Activated CD8-positive, alpha-beta memory T cell treated with anti-CD3 and anti-CD28 coated beads for 4 hours (primary cell): ENCODE measurements around the gene GSAP.
A peak's percentile ranks its signal among the peaks of the same experiment; 100 is the strongest.
"Not testable (repeated sequence)": the region's sequence is repeated elsewhere in the genome, so short reads cannot be mapped to it uniquely, and the experiment has no call there.

Experiments used
- DNase-seq, 2 donors: peaks; one replicate each; pipeline ENCODE4 v3.0.0-alpha.2; 2020; ENCODE audit warnings: low read depth in 2 of 2

GSAP gene

DNA sequence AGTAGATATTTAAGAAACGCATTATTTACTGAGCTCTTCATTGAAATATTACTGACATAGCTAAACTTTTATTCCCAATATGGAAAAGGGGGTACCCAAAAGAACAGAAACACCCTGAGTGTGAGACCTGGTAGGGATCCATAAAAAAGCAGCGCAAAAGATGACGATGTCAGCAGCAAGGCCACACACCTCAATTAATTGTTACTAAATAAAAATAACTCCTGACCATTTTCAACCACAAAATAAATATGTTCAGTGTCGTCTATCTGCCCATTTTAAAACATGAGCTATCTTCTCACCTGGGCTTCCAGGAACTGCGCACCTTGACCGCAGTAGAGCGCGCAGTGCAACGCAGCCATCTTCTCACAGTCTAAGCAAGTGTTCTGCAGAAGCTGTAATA lies 61.2 kb downstream of the GSAP start:
- DNase-seq = no peak

DNA sequence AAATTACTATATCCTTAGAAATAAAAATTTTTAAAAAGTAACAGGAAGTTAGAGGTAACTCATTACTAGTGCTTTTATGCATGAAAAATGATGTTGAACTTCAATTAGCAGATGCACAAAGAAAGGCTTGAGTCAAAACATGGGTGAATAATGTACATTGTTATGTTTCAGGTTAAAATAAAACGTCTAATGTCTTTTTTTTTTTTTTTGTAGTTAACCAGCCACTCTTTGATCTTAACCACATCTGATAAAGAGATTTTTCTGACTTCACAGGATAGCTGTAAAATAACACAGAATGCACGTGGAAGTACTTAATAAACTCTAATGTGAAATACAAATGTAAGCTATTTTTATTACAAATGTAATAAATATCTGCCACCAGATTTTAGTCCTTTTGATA lies 61.7 kb downstream of the GSAP start:
- no peak for DNase-seq

GRCh38 chr7:77353911-77354310 lies 62.2 kb downstream of the GSAP start:
- no peak for DNase-seq

GRCh38 chr7:77353407-77353721 lies 62.8 kb downstream of the GSAP start:
- DNase-seq = no peak

DNA sequence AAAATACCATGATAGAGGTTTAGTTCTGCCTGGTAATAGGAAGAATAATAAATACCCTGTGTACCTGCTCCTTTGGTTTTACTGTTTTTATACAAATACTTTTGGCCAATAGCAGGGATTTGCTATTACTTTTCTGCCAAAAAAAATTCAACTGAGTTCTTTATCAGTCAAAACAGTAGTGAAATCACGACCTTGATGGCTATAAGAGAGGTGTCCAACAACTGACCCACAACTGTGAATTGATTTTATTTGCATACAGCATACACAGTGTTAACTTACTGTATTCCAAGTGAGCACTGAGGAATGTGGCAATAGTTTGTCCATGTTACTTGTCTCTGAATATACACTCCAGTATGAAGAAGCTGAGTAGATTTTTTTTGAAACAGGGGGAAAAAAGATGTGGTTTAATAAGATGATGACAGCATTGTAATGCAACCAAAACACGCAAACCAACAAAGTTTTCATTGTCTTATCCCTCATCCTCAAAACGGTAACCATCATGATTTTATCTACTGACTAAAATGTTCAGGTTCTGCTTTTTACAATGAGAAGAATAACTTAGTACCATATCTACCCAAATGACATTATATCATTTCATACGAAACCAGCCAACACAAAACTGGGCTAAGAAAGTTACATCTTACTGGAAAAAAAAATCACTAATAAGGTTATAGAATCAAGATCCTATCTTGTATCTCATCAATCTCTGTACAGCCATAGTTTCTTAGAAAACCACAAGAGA lies 63.3 kb downstream of the GSAP start:
- no peak for DNase-seq

- DNase-seq = peak; percentile 20 to 35
Observed at GRCh38 chr7:77351539-77352004, 64.6 kb downstream of the GSAP start.

- DNase-seq = no peak
Observed at GRCh38 chr7:77349141-77349540, 67.0 kb downstream of the GSAP start.

- no peak for DNase-seq
Observed at GRCh38 chr7:77348371-77348813, 67.8 kb downstream of the GSAP start.

DNA sequence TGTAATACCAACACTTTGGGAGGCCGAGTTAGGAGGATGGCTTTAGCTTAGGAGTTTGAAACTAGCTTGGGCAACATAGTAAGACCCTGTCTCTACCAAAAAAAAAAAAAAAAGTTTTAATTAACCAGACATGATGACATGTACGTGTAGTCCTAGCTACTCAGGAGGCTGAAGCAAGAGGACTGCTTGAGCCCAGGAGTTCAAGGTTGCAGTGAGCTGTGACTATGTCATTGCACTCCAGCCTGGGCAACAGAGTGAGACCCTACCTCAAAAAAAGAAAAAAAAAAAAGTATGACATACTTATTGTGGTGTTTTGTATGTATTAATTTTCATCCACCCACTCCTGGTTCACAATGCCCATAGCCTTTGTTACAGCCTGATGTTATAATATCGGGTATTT lies 69.7 kb downstream of the GSAP start:
- no peak for DNase-seq

GRCh38 chr7:77345426-77345825 lies 70.7 kb downstream of the GSAP start:
- not testable (repeated sequence) for DNase-seq

DNA sequence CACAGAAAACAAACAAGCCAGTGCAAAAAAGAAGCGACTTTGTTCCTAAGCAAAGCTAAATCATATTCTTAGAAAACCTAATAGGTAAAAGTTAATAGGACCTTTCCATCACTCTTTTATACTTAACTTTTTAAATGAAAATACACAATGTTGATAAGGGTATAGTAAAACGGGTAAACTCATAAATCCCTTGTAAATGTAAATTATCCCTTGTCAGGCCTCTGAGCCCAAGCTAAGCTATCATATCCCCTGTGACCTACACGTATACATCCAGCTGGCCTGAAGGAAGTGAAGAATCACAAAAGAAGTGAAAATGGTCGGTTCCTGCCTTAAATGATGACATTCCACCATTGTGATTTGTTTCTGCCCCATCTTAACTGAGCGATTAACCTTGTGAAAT lies 76.4 kb downstream of the GSAP start:
- no peak for DNase-seq

DNA sequence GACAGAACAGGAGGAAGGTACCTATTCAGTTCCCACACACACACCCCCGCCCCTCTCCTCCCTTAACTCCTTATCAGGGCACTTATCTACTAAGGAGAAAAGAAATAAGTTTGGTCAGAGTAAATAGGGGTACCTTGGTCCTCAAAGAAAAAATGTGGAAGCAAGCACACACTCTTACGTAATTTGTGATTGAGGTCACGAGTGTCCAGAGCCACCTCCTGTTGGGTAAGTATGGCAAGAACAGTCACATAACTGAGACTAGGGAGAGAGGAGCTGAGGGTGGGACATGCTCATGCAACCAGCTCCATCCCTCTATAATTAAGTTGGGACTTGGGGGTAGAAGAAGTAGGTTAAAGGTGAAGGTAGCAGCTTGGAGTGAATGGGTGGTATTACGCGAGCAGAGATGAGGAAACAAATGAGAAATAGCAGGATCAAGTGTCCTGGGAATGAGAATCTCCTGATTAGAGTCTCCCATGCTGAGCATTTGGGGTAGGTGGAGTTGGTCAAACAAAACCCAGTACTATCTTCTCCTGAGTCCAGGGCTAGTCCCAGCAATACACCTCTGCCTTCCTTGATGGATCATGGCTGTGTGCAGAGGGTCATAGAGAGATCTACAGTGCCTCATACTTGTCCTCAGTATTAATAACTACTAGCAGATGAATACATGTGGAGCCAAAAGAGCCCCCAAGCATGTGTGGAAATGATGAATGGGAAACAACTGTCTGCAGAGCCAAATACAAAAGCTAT lies 77.1 kb downstream of the GSAP start:
- DNase-seq = no peak

GRCh38 chr7:77338260-77338659 lies 77.9 kb downstream of the GSAP start:
- no peak for DNase-seq

DNA sequence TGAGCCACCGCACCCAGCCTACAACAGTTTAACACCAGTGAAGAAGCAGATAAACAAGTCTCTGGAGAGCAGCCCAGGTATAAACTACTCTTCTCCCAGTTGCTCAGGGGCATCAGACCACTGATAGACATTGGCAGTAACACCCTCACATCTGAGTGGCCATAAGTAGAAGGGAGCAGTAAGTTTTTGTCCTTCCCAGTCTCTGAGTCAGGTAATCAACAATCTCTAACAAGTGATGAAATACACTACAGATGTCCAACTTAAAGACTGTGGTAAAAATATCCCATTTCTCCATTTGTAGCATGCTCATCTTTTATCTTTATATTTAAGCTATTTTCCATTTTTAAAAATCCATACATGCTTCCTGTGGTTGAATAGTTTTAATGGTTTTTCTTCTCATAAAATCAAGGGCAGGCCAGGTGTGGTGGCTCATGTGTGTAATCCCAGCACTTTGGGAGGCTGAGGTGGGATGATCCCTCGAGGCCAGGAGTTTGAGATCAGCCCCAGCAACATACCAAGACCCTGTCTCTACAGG lies 78.6 kb downstream of the GSAP start:
- no peak for DNase-seq

DNA sequence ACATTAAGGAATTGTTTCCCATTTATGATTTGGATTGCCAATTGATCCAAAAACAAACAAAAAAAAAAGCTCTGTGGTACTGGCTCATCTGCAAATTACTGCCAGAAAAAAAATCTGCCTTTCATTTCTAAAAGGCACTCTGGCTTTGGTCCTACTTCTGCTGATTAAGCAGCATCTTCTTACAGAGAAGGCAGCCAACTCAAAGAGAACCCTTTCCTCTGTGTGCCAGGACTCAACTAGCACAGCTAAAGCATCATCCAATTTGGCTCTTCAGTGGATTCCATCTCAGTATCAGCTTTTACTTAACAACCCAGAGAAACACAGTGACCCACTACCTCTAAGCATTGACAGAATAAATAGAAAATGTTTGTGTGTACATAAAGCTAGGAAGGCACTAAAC lies 80.6 kb downstream of the GSAP start:
- DNase-seq = no peak

DNA sequence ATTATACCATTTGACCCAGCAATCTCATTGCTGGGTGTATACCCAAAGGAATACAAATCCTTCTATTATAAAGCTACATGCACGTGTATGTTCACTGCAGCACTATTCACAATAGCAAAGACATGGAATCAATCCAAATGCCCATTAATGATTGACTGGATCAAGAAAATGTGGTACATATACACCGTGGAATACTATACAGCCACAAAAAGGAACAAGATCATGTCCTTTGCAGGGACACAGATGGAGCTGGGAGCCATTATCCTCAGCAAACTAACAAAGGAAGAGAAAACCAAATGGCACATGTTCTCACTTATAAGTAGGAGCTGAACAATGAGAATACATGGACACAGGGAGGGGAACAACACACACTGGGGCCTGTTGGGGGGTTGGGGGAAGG lies 82.1 kb downstream of the GSAP start:
- not testable (repeated sequence) for DNase-seq

DNA sequence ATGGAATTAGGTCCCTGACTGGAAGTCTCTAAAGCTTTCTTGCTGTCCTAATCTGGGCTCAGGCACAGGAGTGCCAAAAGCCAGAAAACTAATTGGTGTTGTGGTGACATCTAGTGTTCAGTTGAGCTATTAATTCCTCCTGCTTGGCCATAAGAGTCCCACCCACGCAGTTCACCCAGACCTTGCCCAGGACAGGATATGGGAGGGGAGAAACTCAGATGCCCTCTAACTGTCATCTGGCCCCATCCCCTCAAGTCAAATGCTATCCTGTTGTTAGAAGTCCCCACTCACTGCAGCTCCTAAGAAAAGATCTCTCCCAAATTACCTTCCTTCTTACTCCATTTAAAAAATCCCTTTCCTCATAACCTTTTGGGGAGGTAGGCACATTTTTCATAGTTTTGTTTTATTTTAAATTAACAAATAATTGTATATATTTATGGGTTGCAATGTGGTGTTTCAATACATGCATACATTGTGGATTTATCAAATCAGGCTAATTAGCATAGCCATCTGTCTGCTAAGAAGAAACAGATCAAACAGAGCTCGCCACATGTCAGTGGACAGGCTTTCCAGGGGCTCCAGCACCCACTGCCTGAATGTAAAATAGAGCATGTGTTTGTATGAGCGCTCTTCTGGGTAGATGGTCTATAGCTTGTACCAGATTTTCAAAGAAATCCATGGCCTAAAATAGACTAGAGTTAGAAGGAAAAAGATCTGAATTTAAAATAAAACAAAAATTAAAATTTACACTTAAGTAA lies 84.0 kb downstream of the GSAP start:
- DNase-seq = peak in 1 of 2 donors; percentile 5

- no peak for DNase-seq
Observed at GRCh38 chr7:77330169-77330882, 85.8 kb downstream of the GSAP start.

- DNase-seq = no peak
Observed at GRCh38 chr7:77329466-77330168, 86.5 kb downstream of the GSAP start.

- no peak for DNase-seq
Observed at GRCh38 chr7:77328669-77329068, 87.5 kb downstream of the GSAP start.
